Stimulated activated CD4-positive, alpha-beta T cell treated with anti-CD3 and anti-CD28 coated beads, Interleukin-12 subunit alpha, Interleukin-12 subunit beta, amount 100 ng/mL, for 4 hours (primary cell): ENCODE data around the gene KCNG2.
"Not testable (repeated sequence)": the region's sequence is repeated elsewhere in the genome, so short reads cannot be mapped to it uniquely, and the experiment has no call there.

Experiments used
- DNase-seq: peaks from one replicate; pipeline ENCODE4 v3.0.0-alpha.2; 2020

The KCNG2 gene, protein sequence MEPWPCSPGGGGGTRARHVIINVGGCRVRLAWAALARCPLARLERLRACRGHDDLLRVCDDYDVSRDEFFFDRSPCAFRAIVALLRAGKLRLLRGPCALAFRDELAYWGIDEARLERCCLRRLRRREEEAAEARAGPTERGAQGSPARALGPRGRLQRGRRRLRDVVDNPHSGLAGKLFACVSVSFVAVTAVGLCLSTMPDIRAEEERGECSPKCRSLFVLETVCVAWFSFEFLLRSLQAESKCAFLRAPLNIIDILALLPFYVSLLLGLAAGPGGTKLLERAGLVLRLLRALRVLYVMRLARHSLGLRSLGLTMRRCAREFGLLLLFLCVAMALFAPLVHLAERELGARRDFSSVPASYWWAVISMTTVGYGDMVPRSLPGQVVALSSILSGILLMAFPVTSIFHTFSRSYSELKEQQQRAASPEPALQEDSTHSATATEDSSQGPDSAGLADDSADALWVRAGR

DNA sequence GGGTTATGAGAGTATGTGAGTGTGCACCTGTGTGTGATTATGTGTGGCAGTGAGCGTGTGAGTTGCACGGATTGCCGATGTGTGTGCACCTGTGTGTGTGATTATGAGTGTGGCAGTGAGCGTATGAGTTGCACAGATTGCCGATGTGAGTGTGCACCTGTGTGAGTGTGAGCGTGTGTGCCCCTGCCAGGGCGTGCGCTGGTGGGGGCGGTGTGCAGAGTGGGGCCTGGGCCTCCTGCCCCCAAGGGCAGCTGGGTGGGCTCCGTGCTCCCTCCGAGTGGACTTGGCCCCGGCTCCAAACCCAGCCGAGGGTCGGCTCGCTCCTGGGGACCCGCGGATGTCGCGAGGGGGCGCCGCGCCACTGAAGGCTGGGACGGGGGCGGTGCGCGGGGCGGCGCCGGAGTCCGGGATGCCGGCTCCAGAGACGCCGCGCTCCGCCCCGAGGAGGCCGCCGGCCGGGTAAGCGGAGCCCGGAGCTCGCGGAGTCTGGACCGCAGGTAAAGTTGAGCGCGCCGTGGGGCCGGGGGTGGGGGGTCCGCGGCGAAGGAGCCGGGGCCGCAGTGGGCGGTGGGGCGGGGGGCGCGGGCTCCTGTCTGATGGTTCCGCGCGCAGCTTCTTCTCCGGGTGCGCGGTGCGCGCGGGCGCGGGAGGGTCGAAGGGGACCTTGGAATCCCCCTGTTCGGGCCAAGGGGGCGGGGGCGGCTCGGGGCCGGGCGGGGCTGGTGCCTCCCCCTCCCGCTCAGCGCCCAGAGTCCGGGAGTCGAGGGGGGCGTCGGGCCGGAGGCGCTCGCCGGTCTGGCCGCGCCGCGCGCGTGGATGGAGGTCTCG, at the start of gene KCNG2:
TSS of gene KCNG2 (plus strand) at position 421 of the 828 bp plus-strand sequence. CDS start 65,730 bp downstream, outside the sequence.
- peak; percentile 3 for DNase-seq

DNA sequence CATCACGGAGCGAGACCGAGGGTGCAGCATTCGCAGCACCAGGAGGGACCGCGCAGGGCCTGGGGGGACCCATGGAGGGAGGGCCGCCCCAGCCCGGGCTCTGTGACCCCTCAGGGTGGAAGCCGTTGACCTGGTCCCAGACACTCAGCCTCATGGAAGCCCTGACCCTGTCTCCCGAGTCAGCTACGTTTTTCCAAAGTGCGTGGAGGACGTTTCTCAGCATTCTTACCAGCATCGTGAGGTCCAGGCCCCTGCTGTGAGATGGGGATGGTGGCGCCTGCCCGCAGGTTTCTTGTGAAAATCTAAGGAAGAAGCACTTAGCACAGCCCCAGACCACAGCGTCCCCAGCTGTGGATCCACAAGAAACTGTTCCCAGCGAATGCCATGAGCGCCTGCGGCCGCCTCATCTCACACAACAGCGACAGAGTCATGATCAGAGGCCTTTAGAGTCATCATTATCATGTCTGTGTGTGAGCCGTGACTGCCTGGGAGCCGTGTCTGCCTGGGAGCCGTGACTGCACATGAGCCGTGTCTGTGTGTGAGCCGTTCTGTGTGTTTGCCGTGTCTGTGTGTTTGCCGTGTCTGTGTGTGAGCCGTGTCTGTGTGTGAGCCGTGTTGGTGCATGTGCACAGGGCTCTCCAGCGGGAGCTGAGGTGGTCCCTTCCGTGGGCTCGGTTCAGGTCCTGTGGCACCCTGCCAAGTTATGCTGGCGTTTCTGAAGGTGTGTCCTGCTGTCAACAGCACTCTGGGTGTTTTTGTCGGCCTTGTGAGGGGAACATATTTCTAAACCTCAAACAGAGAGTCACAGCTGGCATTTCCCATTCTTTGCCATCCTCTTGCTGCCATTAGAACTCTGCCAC, 49.2 kb upstream of the KCNG2 start:
- no peak for DNase-seq

DNA sequence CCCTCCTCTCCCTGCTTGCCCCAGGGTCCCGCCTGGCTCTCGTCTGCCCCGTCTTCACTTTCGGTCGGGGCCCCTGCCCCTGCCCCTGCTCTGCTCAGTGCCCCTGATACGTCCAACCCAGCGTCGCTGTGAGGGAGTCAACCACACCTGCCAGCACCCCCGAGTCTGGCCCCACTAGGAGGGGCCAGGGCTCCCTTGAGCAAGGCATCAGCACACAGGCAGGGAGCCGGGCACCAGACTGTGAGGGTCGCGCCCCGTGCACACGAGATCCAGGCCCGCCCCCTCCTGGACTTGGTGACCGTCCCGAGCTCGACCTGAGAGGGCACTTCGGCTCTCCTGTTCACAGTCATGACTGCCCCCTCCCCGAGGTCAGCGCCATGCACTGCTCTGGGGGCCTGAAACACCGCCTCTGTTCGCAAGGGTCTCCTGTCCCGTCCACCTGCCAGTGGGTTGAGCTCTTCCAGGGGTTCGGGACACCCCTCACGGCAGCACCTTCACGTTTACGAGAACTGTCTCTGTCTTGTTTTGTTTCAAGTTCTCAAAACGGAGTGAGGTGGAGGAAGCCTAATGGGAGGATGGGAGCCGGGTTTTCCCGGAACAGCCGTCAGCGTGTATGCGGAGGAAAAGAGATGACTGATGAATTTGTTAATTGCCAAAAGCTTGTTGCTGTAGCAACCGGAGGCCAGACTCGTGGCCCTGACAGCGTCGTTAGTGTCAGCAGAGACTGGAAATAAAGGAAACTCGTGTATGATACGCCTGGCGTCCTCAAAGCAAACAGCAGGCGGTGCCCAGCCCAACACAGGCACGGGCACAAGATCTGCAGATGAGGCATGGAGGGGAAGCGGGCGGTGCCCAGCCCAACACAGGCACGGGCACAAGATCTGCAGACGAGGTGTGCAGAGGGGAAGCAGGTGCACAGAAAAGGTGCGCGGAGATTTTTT, 48.2 kb upstream of the KCNG2 start:
- DNase-seq: no peak

DNA sequence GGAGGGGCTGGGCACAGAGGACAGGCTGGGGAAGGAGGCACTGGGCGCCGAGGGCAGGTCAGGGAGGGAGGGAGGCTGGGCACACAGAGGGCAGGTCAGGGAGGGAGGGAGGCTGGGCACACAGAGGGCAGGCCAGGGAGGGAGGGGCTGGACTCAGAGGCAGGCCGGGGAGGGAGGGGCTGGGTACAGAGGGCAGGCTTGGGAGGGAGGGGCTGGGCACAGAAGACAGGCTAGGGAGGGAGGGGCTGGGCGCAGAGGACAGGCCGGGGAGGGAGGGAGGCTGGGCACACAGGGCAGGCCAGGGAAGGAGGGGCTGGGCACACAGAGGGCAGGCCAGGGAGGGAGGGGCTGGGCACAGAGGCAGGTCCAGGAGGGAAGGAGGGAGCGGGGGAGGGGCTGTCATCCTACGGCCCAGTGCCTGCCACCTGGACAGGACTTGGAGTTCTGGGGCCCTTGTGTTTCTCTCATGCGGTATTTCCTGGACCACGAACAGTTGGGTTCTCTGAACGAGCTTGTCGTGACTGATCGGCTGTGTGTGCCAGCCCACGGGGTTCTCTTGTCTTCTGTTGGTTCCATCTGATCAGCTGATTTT, 46.7 kb upstream of the KCNG2 start:
- no peak for DNase-seq

DNA sequence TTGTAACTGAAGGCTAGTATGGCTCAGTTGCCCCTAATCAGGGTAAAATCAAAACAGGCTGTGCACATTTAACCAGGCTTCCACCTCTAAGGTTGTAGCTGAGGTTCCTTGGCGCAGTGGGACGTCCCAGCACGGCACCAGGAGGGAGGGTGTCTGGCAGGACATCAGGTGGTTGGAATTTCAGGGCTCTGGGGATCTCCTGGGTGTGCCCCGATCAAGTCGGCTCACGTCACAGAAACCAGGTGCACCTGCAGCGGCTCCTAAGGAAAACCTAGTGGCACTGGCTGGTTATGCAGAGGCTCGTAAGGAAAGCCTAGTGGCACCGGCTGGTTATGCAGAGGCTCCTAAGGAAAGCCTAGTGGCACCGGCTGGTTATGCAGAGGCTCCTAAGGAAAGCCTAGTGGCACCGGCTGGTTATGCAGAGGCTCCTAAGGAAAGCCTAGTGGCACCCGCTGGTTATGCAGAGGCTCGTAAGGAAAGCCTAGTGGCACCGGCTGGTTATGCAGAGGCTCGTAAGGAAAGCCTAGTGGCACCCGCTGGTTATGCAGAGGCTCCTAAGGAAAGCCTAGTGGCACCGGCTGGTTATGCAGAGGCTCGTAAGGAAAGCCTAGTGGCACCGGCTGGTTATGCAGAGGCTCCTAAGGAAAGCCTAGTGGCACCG, 45.7 kb upstream of the KCNG2 start:
- not testable (repeated sequence) for DNase-seq

DNA sequence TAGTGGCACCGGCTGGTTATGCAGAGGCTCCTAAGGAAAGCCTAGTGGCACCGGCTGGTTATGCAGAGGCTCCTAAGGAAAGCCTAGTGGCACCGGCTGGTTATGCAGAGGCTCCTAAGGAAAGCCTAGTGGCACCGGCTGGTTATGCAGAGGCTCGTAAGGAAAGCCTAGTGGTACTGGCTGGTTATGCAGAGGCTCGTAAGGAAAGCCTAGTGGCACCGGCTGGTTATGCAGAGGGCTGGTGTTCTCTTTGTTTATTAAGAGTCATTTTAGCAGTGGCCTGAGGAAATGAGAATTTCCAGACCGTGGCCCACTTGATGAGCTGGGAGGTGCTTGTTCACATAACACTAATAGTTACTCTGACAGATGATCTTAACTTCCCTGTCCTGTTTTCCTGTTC, 44.8 kb upstream of the KCNG2 start:
- not testable (repeated sequence) for DNase-seq

DNA sequence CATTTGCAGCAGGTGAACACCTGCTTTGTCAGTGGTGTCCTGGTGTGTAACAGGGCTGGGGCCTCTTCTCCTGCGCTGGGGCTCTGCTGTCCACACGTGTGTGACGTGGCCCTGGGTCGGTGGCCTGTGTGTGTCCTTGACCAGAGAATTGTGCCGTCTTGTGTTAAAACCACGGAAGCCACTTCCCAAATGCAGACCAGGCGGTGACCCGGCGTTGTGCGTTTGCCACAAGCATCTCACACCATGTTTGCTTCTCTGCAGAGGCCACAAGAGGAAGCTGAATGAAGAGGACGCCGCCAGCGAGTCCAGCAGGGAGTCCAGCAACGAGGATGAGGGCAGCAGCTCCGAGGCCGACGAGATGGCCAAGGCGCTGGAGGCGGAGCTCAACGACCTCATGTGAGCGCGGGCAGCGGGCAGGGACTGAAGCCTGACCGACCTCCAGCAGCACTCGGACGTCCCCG, 44.3 kb upstream of the KCNG2 start:
- DNase-seq: no peak

DNA sequence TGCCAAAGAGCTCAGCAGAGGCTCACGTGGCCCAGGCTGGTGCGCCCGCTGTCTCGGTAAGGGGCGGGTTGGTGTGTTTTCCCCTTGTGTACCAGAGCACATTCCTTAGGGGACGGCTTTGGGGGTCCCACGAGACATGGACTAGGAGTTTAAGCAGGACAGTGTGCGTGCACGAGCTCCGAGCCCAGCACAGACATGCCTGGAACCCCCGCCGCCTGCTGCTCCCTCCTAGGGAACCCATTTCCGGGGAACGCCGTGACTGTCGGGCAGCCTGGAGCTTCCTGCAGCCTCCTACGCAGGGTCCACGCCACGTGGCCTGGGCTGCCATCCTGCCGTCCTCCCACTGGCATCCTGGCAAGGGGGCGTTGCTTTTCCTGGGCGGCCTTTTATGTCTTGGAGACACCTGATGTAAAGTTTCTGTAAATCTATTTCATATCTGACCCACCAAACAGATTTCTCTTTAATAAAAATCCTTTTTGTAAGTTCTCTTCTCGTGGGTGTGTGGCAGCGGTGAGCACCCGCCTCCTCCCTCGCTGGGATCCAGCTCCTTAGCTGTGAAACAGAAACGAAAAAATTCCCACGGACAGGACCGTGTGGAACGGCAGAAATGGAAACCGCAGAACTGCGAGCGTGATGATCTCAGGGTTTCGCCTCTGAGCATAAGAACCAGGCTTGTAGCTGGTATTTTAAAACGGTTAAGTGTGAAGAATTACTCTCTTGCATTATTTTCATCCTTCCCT, 43.5 kb upstream of the KCNG2 start:
- no peak for DNase-seq

DNA sequence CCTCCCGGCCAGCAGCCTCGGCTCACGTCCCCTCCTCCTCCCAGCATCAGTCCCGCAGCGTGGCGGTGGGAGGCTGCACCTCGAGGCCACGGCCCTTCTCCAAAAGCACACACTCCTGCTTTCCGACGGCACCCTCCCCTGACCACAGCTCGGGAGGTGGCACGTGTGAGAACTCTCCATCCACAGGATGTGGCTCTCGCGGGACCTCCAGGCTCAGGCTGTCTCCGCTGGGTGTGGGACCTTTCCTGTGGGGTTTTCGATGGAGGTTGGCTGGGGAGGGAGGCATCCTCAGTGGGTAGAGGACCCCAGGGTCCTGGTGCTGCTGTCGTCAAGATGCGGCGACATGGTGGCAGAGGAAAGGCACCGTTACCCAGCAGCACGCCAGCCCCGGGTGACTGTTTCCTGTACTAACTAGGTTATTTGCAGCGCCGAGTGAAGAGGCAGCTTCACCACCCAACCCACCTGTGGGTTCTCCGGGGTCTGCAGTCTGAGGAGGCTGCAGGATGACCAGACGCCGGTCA, 42.8 kb upstream of the KCNG2 start:
- DNase-seq: no peak

DNA sequence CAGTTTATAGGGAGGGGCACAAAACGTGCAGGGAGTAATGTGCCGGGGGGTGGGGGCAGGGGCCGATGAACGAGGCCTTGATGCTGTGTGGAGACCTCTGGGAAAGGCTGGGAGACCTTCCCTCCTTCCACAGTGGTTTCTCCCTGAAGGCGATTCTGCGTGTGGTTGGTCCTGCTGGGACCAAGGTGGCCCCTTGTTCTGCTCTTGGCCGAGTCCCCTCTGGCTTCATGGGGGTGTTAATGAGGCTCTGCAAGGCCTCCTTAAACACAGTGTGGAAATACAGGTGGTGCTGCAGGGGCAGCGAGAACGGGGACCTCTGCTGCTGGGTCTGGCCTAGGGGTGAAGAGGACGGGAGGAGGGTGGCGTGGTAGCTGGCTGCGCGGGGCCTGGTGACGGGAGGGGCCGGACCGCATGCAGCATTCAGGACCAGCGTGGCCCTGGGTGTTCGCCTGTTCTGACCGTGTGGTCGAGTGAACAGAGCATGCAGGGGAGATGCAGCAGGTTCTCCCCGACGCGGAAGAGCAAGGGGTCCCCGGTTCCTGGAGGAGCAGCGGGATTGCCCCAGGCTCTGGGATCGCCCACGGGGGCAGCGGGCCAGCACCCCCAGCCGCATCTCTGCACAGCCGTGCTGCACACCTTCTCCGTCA, 42.1 kb upstream of the KCNG2 start:
- DNase-seq: no peak

DNA sequence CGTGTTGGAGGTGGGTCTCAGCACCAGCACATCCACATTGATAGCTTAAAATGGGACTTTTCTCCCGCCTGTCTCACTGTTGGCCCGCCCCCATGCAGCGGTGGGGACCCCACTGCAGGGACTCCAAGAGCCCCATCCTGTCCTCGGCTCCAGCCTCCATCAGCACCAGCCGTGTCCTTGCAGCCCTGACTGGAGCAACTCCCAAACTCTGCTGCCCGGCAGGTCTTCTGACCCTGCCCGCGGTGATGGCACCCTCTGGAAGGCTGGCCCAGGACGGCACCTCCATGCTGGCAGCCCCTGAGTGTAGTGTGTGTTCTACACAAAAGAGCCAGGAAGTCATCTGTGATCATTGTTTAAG, 41.6 kb upstream of the KCNG2 start:
- no peak for DNase-seq

DNA sequence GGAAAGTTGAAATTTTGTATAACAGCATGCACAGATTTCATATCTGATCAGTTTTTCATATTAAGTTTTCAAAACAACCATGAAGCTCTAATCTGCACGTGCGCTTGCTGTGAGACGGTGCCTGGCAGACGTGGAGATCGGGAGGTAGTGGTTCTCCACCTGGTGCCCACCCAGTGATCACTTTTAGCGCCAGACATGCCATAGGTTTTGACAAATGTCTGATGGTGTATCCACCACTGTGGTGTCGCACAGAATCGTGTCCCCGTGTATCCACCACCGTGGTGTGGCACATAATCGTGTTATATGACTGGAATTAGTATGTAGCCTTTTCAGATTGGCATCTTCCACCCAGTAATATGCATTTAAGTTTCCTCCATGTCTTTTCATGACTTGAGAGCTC, 40.9 kb upstream of the KCNG2 start:
- DNase-seq: no peak

DNA sequence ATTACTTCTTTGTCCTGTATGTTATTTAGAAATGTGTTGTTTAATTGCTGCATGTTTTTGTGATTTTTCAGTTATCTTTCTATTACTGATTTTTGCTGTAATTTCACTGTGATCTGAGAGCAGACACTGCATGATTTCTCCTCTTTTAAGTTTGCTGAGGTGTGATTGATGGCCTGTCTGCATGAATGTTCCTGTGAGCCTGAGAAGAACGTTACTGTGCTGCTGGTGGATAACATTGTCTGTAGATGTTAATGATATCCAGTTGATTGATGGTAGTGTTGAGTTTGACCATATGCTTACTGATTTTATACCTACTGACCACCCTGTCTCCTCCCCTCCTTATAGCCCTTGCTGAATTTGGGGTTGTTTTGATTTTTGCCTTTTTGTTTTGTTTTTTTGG, 37.4 kb upstream of the KCNG2 start:
- no peak for DNase-seq

DNA sequence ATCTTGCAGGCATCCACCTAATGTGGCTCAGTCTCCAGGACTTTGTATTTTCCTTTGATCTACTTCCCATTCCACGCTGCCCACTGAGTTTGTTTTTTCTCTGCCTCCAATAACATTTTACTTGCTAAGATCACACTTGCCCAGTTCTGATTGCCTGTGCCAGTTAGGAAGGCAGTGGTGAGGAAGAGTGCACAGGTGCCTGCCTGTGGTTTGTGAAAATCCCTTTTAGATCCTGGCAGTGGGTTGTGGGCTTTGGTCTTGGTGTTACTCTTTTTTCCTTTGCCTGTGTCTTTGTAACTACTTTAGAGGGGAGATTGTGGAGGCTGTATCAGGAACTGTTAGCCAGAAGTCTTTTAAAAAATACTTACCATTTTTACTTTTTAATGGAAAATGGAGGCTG, 36.9 kb upstream of the KCNG2 start:
- no peak for DNase-seq

DNA sequence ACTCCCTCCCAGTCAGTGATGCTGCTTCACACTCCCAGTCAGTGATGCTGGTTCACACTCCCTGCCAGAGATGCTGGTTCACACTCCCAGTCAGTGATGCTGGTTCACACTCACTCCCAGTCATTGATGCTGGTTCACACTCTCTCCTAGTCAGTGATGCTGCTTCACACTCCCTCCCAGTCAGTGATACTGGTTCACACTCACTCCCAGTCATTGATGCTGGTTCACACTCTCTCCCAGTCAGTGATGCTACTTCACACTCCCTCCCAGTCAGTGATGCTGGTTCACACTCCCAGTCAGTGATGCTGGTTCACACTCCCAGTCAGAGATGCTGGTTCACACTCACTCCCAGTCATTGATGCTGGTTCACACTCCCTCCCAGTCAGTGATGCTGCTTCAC, 34.3 kb upstream of the KCNG2 start:
- no peak for DNase-seq

DNA sequence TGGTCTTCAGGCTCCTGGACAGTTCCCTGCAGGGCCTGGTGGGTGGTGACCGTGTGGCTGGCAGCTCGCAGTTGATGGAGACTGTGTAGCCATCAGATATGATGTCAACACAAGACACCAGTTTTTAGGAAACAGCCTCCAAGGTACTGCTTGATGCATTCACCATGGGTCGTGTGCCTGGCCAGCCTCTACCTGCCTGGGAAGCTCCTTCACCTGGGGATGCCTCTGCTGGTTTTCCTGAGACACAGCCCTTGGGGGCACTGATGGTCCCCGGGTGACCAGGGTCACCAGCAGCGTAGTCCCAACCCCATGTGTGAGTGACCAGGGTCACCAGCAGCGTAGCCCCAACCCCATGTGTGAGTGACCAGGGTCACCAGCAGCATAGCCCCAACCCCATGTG, 33.6 kb upstream of the KCNG2 start:
- no peak for DNase-seq

DNA sequence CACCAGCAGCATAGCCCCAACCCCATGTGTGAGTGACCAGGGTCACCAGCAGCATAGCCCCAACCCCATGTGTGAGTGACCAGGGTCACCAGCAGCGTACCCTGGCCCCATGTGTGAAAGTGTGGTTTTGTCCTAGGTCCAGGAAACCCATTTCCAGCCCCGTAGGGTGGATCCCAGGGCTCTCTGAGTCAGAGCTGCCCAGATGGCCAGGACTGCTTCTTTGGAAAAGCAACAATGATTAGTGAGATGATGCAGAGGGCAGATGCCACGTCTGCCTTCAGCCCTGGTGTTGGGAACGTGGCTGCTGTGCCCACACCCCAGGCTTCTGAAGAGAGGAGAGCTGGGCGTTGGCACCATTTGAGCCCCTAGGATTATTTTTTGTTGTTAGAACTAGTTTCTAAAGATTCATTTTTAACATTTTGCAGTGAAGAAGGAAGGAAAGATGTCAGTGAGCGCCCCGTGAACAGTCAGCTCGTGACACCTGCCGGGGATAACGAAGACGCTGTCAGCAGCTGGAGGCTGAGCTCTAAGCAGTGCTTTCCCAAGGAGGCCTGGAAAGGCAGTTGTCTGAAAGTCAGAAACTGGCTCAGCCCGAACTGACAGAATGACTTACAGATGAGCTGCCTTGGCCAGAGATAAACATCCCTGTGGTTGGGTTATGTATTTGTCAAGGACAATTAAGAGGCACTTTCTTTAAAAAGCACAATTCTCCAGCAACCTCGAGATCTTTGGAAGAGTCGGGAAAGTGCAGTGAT, 32.1 kb upstream of the KCNG2 start:
- DNase-seq: no peak

DNA sequence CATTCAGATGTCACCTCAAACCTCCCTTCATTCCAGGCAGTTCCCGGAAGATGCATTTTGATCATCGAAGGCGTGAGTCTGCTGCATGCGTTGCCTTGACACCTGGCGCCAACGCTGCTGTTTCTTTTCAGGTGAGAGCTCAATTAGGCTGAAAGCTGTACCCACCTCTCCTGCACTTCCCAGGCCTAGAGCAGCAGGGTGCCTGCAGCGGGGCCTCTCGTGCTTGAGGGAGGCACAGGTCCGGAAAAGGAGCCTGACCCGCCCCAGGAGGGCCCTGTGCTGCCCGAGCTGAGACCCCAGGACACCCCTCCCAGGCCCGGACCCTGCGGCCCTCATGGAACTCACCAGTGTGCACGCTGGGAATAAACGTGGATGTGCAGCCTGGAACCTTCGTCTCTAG, 31.4 kb upstream of the KCNG2 start:
- no peak for DNase-seq

DNA sequence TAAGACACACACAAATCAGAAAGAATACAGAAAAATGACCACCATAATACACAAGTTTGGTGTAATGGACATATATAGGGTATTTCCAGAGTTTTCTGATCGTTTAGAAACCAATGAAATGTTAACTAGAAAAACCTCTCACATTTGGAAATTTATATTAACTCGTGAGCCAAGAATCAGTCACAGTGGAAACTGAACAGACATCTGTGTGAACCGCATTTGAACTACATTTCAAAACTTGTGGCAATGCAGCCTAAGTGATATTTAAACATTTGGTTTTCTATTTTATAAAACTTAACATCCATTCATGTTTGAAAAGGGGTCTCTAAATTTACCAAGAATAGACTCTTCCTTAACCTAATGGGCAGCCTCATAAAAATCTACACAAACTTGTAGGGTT, 29.0 kb upstream of the KCNG2 start:
- DNase-seq: no peak
